NCI-H2171 (cell line): ENCODE data around the gene MRM2.
A peak's percentile ranks its signal among the peaks of the same experiment; 100 is the strongest.

Experiments
- DNase-seq: peaks from one replicate; lab custom pipeline; 2025; lab: John Stamatoyannopoulos, UW

MRM2 gene

DNA sequence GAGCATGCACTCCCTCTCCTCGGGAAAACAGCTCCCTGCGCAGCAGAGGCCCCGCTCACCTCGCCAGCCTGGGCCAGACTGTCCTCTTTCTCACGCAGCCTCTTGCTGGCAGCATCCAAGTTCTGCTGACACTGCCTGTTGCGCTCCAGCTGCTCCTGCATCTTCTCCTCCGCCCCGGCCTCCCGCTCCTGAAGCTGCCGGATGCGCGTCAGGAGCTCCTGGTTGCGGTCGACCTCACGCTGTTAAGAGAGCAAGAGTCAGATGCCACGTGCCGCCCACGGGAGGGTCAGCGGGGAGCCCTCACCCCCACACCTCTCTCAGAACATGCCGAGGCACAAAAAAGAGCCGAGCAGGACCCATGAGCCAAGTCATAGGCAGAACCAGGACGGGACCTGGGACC, 19.5 kb downstream of the MRM2 start:
- DNase-seq: no peak

DNA sequence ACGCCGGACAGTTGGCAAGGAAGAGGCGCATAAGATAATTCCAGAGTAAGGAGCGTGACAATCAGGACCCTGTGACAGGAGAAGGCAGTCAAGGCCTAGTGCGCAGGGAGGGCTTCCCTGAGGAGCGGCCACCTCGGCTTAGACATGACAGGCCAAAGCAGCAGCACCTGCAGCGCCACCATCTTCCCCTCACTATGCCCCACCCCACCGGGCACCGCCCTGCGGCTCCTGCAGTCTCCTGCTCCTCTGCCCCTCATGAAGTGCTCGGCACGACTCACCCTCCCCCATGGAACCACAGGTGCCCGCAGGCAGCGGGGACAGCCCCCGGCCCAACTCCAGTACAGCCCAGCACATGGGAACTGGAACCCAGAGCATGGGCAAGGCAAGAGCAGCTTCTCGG, 21.1 kb downstream of the MRM2 start:
- no peak for DNase-seq

DNA sequence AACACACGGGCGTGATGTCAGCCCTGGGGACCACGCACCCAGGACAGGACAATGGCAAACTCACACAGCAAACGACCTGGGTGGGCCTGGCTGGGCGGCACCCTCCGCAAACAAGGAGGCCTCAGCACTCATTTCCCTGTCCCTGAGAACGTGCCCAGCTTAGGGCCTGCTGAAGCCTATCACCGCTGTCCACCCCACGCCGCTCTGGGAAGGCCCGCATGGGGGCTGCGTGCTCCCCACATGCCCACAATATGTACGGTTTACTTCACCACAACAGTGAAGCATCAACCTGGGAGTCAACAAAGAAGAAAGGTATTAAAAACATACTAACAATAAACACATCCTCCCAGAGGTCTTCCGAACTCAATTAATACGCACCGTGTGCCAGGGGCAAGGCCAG, 21.5 kb downstream of the MRM2 start:
- no peak for DNase-seq

DNA sequence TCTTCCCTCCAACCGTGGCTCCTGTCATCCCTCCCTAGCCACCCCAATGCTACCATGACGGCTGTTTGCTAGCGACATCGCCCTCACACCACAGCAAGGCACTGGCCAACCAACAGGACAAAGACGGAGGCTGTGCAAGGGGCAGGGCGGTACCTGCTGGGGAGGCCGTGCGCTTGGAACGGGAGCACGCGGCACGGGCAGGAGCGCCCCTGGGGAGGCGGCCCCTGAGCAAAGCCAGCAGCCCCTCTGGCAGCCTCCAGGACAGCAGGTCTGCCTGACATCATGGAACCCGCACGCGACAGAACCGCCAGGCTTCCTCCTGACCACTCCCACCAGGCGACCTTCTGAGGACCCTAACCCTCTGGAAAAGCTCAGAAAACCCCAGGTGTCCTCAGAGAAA, 22.0 kb downstream of the MRM2 start:
- no peak for DNase-seq

DNA sequence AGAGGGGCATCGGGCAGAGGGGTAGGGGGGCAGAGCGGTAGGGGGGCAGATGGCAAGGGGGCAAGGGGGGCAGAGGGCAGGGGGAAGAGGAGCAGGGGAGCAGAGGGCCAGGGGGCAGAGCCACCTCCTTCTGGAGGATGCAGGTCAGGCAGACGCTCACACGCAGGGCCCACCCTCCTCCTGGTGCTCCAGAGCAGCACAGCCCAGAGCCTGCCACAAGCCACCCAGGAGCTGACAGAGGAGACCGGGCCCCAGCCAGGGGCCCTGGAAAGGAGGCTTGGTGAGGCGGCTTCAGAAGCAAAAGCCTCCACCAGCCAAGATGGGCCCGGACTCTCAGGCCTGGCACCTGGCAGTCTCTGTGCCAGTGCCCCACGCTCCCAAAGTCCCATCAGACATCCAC, 22.4 kb downstream of the MRM2 start:
- no peak for DNase-seq

DNA sequence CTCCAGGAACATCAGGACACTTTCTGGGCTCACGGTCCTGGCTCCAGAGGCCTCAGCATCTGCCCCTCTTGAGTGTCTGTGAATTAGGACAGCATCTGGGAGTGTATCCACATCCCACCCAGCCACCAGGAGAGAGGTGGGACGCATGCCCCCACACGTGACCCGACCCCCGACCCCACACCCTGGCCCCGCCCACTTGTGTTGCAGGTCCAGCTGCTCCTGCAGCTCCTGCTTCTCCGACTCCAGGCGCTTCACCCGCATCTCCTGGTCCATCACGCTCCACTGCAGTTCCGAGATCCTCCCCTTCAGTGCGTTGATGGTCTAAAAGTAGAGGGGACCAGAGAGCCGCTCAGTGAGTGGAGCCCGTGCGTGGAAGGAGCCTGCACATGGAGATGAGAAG, 22.9 kb downstream of the MRM2 start:
- no peak for DNase-seq

DNA sequence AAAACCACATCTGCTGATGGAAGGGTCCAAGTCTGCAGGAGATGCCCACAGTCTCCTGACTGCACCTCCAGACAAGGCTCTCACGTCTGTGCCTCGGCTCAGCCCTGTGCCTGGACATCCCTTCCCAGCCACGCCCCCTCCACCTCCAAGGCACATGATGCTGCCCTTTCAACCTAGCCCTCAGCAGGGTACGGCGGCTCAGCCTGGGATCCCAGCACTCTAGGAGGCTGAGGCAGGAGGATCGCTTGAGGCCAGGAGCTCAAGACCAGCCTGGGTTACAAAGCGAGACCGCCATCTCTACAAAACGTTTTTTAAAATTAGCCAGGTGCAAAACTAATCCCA, 23.6 kb downstream of the MRM2 start:
- DNase-seq: no peak

DNA sequence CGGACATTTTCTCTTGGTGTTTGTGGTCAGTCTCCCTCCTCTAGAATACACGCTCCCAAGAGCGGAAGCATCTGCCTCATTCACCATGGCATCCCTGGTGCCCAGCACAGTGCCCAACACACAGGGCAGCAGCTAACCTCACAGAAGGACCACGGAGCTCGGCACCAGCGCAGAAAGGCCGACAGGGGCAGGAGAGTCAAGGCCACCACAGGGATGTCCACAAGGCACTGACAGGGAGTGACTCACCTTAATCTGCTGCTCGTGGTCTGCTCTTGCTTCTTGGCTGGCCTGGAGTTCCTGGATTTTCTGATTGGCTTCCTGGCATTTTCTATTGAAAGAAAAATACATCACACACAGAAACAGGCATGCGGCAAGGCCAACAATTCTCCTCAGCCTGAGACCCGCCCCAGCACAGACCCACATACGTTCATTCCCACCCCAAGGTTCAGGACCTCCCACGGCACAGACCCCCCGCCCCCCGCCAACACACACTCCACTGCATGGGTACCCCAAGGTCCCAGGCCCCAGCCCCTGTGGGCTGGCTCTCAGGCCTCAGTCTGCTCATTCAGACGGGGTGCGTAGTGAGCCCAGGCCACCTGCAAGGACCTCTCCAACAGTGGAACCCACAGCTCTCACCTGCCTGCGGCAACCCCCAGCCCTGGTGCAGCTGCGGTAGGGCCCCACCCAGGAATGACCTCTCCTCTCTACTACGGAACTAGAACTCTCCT, 24.1 kb downstream of the MRM2 start:
- no peak for DNase-seq

DNA sequence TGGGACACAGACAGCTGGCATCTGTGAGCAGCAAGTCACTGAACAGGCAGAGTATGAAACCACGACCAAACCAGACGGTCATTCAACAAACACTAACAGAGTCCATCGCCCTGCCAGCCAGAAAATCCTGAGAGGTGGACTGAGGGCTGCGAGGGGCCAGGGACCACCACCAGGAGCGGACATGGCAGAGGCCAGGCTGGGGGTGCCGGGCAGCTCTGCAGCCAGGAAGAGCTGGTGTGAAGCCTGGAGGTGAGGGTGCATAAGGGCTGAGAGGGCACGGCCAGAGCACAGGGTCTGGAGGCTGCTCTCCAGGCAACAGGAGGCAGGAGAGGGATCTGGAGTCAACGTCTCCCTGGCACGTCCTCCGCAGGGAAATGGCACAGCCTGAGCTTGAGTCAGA, 24.8 kb downstream of the MRM2 start:
- DNase-seq: no peak

DNA sequence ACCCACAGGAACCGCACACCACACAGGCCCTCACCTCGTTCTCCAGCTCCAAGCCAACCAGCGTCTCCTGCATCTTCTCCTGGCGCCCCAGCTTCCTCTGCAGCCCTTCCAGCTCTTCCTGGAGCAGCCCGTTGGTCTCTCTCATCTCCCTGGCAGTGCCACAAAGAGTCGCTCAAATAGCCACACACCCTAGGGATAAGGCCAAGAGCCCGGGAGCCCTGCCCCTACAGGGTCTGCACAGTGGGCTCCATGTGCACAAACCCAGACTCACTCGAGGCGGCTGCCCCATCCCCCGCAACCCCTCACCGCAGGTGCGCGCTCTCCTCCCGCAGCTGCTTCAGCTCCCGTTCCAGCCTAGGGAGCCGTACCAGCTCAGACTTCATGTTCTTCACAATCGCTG, 26.2 kb downstream of the MRM2 start:
- no peak for DNase-seq

DNA sequence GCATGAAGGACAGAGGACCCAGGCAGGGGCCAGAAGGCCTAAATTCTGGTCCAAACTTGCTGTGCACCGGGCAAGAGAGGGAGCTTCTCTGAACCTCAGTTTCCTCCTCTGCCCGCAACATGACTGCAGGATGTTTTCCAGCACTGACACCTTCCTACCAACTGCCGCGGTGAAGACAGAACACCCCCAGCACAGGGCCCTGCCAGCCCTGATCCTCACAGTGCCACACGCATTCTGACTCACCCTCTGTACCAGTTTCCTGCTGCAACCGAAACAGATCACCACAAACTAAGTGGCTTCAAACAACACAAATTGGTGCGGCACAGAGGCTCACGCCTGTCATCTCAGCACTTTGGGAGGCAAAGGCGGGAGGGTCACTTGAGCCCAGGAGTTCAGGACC, 27.4 kb downstream of the MRM2 start:
- DNase-seq: no peak

DNA sequence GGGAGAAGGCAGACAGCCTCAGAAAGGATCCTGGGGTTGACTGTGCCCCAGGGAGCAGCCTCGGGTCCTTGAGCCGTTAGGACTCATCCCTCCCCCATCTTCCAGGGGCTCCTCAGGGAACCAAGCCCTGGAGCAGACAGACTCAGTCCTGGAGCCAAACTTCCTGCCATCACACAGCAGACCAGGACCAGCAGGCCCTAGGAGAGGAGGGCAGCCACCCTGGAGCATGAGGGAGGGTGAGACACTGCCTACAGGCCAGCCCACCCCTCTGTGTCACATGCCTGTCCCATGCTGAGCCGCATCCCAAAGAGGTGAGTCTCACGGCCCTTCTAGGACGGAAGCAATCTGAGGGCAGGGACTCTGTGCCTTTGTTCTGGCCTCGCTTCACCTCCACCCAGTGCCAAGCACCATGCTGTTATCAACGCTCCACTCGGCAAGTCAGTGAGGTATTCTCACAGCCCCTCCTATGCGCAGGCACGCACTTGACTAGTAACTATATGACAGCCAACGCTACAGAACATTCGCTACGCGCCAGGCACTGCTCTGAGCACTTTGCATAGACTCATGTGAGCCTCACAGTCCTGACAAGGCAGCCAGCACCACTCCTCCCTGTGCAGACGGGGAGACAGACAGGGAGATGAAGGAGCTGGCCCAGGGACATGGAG, 28.3 kb downstream of the MRM2 start:
- no peak for DNase-seq

DNA sequence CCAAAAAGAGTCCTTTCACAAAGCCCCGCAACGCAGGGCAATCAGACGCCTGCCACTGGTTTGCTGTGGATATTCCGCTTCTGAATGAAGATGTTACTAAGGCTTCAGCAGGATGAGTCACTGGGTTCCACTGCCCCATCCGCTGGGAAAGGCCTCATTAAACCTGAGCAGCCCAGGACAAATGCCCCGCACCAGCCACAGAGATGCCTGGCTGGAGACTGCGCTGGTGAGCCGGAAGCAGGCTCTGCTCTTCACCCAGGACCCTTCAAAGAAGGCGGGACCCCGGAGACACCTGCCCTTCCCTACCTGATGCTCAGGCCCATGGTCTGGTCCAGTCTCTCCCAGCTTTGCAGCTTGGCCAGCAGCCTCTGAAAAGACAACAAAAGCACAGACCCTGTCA, 29.1 kb downstream of the MRM2 start:
- DNase-seq: no peak

DNA sequence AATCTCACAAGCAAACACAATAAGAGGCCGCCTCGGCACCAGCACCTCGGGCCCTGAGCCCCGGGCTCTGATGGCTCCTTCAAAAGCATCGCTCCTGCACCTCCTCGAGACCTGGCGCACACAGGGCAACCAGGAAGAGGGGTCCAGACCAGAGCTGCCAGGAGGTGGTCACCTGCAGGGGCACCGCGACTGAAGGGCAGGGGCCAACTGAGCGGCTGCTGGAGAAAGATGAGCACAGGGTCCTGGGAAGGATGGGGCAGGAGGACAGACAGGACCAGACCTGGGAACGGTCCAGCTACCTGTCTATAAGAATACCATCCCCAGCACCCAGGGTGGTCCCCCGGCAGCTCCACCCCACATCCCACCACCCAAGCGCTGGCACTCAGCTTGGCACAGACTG, 30.1 kb downstream of the MRM2 start:
- DNase-seq: no peak

DNA sequence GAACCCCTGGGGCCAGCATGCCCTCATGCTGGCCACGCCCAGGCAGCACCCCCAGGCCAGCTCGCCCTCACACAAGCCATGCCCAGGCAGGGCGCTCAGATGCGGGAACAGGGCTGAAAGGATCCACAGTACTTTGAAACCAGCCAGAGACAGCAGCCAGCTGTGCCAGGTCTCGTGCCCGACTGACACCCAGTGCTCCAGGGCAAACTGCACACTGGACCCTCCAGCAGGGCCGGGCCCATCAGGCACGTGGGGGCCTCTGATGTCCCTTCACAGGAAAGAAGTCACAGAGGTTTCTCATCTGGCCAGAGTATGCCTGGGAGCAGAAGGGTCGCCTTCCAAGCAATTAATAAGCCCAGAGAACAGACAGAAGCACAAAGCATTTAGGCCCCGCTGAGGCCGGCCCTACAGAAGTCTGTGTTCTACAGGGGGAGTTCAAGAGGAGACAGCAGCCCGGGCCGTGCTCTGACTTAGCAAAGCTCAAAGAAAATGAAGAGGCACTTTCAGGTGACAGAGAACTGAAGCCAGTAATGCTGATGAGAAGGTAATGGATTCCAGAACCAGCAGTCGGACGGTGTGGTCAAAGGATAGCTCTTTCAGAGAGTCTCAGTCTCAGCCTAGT, 30.6 kb downstream of the MRM2 start:
- no peak for DNase-seq

DNA sequence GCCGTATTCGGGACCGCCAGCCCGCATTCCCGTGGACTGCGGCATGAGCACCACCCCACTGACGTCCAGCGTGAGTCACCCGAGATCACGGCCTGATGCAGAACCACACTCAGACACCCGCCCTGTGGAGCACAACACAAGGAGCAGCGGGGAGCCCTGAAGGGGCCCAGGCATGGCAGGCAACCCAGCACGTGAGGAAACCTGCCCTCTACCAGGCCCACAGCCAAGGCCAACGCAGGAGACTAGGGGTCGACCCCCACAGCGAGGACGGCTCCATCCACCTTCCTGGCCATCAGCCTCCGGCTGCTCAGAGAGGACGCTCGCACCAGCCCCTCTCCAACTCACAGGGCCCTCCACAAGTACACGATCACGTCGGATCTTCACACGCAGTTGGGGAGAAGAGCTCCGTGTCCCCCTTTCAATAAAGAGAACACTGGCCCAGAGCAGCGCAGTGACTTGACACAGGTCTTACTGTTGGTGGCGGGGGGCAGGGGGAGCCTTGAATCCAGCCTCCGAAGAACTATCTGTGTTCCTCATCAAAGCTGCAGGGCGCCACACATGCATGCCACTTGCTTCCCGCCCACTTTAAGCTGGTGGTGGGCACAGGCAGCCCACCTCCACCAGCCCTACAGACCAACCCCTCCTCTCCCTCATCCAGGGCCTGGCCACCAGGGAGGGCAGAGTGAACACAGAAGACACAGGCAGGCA, 31.3 kb downstream of the MRM2 start:
- no peak for DNase-seq

DNA sequence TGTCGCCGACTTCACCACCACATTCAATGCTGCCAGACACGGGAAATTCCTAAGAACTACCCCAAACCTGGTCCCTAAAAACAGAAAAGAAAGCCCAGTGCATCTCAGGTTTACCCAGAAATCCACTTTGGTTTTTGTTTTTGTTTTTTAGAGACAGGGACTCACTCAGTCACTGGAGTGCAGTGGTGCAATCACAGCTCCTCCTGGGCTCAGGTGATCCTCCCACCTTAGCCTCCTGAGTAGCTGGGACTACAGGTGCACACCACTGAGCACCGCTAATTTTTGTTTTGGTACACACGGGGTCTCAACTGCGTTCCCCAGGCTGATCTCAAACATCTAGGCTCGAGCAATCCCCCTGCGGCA, 32.1 kb downstream of the MRM2 start:
- no peak for DNase-seq

DNA sequence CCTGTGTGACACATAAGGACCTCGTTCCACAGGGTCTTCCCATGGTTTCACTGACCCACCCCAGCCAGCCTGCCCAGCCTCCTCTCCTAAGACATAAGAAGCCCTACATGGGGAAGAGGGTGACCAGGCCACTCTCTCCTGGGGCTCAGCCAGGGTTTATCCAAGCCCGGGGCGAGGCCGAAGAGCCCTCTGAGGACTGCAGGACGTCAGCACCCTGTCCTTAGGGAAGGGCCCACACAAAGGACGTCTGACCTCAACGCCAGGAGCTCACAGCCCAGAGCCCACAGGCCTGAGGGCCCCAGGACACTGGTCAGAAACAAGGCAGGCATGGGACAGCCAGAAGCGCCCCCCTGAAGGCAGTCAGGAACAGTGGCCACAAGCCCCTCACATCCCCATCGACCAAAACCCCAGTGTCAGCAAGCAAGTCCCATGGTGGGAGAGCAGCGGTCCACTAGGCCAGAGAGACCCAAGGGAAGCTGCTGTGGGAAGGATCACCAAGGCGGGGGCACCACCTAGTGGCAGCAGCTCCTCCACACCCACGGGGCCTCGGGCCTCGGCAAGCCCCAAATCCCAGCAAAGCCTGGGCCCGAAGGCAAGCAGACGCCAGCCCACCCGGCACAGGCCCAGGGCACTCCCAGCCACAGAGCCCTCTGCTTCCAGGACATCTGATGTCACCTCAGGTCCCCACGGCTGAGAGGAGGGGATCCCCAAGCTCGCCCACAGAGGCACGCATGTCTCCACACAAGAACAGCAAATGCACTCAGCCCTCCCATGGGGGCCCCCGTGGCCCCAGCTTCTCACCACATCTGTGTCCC, 32.7 kb downstream of the MRM2 start:
- DNase-seq: peak; percentile 18

DNA sequence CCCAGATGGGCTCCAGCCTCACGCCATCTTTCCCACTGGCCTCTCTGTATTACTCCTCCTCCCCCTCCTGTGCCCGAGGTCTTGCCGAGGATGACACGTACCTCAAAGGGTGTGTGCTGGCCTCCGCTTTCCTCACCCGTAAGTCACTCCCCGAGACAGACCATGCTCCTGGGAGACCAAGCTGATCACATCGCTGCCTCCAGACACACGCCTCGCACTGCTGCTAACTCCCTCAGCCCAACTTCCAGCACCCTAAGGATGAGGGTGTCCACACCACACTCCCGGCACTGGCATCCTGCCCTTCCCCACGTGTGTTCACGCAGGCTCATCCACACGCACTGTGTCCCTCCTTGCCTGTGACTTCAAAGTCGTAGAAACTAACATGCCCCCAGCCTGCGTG, 33.3 kb downstream of the MRM2 start:
- no peak for DNase-seq

DNA sequence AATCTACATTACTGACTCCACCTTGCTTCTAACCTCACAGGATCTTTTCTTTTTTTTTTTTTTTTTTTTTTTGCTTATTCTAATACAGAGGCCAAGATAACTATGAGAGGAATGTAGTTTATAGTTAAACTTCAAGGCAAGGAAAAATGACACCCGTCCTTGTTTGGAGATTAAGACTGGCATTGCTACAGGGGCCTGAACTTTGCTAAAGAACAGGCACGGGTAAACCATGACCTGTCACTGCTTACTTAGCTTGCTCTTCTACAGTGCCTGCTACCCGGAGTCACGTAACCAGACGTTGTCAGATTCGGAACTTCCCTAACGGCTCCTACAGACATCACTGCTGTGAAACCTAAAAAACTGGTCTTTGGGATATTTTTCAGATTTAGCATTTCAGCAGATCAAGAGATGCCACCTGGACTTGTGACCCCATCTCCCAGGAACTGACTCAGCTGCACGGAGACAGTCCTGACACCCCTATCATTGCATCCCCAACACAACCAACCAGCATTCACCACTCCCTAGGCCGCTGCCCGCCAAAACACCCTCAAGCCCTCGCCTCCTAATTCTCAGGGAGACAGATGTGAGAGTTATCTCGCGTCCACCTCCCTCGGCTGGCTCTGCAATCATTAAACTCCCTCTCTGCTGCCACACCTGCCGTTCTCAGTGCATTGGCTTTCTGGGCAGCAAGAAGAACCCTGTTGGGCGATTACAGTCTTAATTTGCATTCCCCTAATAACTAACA, 36.8 kb downstream of the MRM2 start:
- DNase-seq: no peak

DNA sequence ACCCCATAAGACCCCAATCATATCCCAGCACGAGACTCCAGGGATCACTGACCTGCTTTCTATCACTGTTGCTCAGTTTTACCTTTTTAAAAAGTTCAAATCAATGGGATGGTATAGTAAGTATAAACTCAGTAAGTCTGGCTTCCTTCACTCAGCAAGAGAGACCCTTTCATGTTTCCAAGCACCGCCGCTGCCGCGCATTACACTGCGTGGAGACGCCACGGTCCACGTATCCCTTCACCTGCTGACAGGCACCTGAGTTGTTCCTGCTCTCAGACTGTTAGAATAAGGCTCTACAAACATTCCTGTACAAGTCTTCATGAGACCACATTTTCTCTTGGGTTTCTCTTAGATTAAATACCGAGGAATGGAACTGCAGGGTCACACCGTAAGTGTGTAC, 37.6 kb downstream of the MRM2 start:
- DNase-seq: no peak
